Stimulated activated CD8-positive, alpha-beta memory T cell treated with anti-CD3 and anti-CD28 coated beads, Interleukin-12 subunit alpha, Interleukin-12 subunit beta, amount 100 ng/mL, for 24 hours (primary cell): ENCODE data around the gene MAGI2.

Experiments used
- DNase-seq: peaks from one replicate; pipeline ENCODE4 v3.0.0-alpha.2; 2020; ENCODE audit errors: extremely low read depth

MAGI2 gene

GRCh38 chr7:78736548-78736947 lies 716.9 kb downstream of the MAGI2 start:
- no peak for DNase-seq

DNA sequence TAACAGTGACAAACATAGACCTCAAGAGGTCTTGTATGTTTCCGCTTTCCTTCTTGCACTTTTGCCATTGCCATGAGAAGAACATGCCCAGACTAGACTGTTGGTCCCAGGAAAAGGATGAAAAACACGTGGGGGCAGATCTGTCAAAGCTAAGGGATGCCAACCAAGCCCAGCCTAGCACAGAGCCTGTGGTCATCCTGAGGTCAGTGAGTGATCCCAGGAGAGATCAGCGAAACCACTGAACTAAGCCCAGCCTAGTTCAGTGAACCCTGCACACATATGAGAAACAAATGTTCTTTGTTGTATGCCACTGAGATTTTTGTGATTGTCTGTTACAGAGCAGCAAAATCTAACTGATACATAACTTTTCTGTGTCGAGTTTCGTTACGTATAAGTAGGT lies 718.8 kb downstream of the MAGI2 start:
- DNase-seq, result no peak

DNA sequence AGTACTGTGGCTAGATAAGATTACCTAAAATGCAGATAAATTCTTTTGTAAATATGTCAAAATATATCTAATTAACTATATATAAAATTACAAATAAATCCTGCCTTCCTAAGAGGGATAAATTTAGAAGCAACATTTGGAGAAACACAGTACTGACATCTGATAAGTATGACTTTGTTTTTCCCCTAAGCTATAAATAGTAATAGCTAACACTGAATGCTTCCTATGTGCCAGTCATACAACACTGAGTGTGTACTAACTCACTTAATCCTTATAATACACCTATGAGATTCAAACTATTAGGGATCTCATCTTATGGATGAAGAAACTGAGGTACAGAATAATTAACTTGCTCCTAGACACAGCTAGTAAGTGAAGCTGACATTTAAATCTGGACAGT lies 733.4 kb downstream of the MAGI2 start:
- no peak for DNase-seq

DNA sequence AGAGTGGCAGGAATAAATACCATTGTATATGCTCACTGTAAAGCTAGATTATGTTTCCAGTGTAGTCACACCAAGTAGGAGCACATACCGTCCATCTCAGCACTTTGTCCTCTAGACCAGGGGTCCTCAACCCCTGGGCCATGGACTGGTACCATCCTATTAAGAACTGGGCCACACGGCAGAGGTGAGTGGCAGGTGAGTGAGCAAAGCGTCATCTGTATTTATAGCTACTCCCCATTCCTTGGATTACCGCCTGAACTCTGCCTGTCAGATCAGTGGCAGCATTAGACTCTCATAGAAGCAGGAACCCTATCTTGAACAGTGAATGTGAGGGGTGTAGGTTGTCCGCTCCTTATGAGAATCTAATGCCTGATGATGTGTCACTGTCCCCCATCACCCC lies 735.3 kb downstream of the MAGI2 start:
- no peak for DNase-seq

GRCh38 chr7:78716876-78717275 lies 736.6 kb downstream of the MAGI2 start:
- no peak for DNase-seq

DNA sequence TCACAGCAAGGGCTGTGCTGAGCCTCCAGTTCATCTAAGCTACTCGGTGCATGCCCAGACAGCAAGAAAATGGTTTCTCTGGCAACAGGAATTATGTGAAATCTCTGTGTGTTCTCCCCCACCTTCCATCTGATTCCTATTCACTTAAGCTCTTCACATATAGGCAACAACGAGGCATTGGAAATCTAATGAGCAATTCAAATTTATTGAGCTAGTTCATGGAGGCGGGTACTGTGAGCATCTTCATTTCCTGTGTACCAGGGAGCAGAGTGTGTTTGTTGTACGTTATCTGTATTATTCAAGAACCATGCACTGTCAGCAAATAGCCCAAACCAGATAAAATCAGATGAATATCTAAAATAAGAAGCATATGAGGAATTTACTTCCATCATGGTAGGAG lies 739.1 kb downstream of the MAGI2 start:
- DNase-seq, result no peak

DNA sequence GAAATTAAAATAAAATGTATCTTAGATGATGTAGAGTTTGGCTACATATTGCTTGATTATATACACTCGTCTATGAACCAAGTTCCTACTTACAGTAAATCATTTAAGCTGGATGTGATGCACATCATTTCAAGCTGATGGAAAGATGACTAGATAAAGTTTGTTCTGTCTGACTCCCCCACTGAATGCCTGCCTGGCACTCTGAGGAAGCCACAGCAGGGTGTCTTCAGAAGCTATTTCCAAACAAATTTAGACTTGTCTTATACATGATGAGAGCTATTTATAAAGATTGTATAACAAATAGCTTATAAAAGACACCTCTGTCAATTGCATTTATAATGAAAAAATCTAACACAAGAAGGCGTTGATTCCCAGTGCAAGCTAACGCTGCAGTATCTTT lies 741.4 kb downstream of the MAGI2 start:
- no peak for DNase-seq

- DNase-seq, result no peak
Observed at GRCh38 chr7:78709658-78710057, 743.8 kb downstream of the MAGI2 start.

- DNase-seq, result no peak
Observed at GRCh38 chr7:78704504-78704903, 749.0 kb downstream of the MAGI2 start.

DNA sequence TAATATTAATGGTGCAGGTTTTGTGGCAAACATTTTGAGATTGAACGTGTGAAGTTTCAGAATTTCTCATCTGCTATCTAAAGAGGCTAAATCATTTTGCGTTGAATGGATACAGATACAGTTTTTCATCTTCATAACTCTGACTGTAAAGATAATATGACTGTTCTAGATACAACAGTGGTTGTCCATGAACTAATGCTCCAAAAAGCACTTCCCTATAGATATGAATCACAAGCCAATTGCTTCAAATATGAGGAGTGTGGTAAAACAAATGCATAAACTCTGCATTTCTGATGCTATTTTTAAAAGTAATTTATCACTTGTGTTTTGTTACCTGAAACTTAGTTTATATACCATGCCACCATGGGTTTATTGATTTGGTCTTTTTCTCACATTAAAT lies 750.1 kb downstream of the MAGI2 start:
- DNase-seq, result no peak

DNA sequence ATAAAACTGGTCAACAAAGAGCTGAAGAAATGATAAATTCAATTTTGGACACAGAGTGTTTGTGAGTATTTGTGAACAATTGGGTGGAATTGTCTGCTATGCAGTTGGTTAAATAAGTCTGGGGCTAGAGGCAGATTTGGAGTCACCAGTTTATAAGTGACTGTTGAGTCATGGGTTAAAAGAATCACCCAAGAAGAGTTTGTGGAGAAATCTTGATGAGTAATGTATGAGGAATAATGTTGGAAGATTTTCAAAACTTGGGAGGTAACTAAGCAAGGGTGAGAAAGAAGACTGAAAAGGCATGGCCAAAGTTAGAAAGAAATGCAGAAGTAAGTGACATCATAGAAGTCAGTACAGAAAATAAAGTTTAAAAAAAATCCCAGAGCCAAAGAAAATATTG lies 750.7 kb downstream of the MAGI2 start:
- no peak for DNase-seq

DNA sequence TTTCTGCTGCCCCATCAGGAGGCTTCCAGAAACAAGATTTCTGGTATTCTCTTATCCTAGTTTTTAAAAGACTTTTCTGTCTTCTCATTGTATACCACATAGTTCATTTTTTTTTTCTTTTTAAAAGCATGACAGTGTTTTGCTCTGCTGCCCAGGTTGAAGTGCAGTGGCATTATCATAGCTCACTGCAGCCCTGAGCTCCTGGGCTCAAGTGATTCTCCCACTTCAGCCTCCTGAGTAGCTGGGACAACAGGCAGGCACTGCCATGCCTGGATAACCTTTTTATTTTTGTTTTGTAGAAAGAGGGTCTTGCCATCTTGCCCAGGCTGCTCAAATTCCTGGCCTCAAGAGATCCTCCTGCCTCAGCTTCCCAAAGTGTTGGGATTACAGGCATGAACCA lies 757.6 kb downstream of the MAGI2 start:
- no peak for DNase-seq

DNA sequence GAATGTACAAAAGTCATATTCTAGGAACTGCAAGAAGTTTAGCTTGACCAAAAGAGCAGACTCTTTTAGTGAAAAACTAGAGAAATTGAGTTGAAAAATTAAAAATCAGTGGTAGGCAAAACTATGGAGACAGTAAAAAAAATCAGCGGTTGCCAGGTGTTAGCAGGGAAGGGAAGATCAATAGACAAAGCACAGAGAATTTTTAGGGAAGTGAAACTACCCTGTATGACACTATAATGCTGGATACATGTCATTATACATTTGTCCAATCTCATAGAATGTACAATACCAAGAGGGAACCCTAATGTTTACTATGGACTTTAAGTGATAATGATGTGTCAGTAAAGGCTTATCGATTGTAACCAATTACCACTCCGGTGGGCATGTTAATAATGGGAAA lies 761.9 kb downstream of the MAGI2 start:
- no peak for DNase-seq

DNA sequence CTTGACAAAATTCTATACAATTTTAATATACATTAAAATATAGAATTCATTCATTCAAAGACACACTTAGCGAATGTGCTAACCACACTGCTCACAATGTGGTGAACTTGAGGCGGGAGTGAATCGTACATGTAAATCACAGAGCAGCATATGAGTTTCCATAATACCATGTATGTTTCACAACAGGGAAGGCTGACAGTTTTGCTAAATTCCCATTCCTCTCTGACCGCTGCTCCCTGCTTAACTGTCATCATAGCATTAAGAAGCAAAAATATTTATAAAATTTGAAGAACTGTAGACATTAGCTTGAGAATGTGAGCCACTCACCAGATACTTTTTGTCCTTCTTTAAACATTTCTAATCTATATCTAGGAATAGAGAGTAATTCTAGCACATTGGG lies 763.3 kb downstream of the MAGI2 start:
- DNase-seq, result no peak

DNA sequence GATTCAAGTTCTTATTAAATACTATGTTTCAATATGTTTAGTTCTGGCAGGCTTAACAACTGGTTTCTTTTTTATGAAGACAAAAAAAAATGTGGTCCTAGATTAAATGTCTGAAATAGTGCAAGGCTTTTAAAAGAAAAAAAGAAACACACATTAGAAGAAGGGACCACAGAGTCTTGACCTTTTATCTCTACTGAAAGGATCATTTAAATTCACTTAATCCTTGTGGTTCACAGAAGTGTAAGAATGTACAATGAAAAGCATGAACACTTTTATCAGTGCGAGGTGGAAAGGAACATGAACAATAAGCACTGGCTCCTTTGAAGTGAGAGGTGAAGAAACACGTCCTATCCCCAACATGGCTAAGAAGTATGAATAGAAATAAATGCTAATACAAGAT lies 765.1 kb downstream of the MAGI2 start:
- no peak for DNase-seq

GRCh38 chr7:78686189-78686588 lies 767.3 kb downstream of the MAGI2 start:
- no peak for DNase-seq

GRCh38 chr7:78684201-78684600 lies 769.3 kb downstream of the MAGI2 start:
- no peak for DNase-seq

DNA sequence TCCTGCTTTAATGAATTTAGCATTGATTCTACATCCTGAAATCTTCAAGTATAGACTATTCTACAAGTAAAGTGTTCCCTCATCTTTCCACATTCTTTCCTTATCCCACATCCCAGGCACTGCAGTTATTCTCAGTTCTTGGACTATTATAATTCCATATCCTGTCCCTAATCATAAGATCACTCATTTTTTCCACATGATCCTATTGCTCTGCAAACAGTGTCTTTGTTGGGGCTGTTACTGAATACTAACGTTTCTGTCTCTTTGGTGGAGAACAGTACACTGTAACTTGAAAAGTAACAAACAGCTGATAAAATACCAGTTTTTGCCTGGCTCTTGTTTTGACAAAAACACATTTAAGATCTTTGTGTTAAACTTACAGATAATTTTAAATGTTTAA lies 769.9 kb downstream of the MAGI2 start:
- no peak for DNase-seq

DNA sequence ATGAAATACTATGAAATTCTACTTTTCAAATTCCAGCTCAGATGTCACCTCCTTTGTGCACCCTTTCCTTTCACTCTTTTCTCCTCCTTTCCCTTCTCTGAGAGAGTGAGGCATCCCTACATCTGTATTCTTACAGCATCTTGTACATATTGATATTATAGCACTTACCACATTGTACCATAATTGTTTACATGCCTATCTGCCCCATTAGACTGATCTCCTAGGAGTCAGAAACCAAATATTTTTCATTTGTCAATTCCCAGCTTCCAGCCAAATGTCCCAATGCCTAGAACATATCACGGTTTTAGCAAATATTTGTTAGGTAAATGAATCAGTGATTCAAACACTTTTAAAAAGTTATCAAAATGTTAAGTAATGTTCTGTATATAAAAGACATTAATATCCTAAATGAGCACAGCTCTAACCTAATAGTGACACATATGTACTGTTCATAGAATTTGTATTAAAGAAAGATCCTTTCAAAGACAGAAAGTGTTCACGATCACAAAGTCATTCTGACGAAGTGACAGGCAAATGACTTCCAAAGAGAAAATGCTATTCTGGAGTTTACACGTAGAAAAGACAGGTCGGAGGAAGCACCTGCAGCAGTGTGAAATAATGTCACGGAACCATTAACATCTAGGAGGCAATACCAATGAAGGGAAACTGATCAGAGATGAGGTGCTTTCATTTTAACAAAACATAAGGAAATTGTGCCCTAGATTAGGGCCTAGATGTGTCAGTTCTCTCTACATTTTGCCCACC lies 774.2 kb downstream of the MAGI2 start:
- no peak for DNase-seq

DNA sequence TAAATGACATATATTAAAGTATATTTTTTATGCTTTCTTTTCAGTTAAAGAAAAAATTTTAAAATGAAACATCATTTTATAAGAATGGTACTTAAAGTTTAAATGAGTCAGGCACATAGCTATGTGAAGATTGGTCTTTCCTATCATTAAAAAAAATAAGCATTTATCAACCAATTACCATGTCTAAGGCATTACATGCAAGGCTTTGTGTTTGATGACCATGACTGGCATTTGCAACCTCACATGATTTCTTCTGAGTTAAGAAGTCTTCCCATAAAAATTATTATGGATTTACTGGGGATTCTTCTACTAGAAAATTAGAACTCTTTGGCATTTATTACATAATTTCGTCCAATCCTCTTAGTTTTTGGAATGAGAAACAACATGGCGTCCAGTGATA lies 776.1 kb downstream of the MAGI2 start:
- no peak for DNase-seq

GRCh38 chr7:78675511-78675910 lies 778.0 kb downstream of the MAGI2 start:
- no peak for DNase-seq

- no peak for DNase-seq
Observed at GRCh38 chr7:78673272-78673671, 780.2 kb downstream of the MAGI2 start.

GRCh38 chr7:78662939-78663338 lies 790.5 kb downstream of the MAGI2 start:
- DNase-seq, result no peak

- no peak for DNase-seq
Observed at GRCh38 chr7:78649976-78650375, 803.5 kb downstream of the MAGI2 start.
